IMR-90 (cell line): ENCODE measurements around the gene LRRC36. TPM values are rescaled to one million over a fixed set of nuclear protein-coding genes. Genes with fewer than 3 reads are reported as not detected.

Experiments used
- ATAC-seq: fragments of 200-7000 bp; cut with Tn5 transposase; 2 replicates; pipeline ENCODE4 v1.9.1; 2020; ENCODE audit warnings: low read depth, mild to moderate bottlenecking, moderate library complexity
- BruUV-seq: library from RNA; stranded (reverse); fragments of 400-500 nt; replicated peaks from 2 replicates; lab custom pipeline; 2021; lab: Mats Ljungman, UMichigan
- CTCF ChIA-PET: fragments of 300-600 bp; formaldehyde crosslinking; extraction: SDS; loops from one replicate; lab custom pipeline; 2021; ENCODE audit warnings: antibody characterized with exemption; lab: Yijun Ruan, JAX
- POLR2A ChIA-PET: fragments of 300-600 bp; sonication (Branson Sonifier 250); formaldehyde crosslinking; loops from one replicate; lab custom pipeline; 2022; ENCODE audit warnings: antibody characterized with exemption; ENCODE audit not compliant: unreplicated experiment; lab: Charles Lee
- DNase-seq: peaks from one replicate; pipeline ENCODE4 v3.0.0; 2013
- H2AFZ ChIP-seq: replicated peaks from 2 replicates; pipeline ENCODE3; 2013; ENCODE audit warnings: low read length, mild to moderate bottlenecking; ENCODE audit not compliant: poor library complexity
- H2AK5ac ChIP-seq: 2 replicates; pipeline ENCODE4 v1.6.1; 2013; ENCODE audit warnings: low read depth, low read length, inconsistent platforms
- H2AK9ac ChIP-seq: replicated peaks from 2 replicates; pipeline ENCODE3; 2013; ENCODE audit warnings: mild to moderate bottlenecking, low read depth, low read length, moderate library complexity; ENCODE audit not compliant: poor library complexity
- H2BK120ac ChIP-seq: 2 replicates; pipeline ENCODE4 v1.6.1; 2013; ENCODE audit warnings: low read depth, low read length, inconsistent platforms
- H2BK15ac ChIP-seq: 3 replicates; pipeline ENCODE4 v1.6.1; 2013; ENCODE audit warnings: low read depth, low read length, inconsistent platforms
- H2BK20ac ChIP-seq: 2 replicates; pipeline ENCODE4 v1.6.1; 2013; ENCODE audit warnings: low read depth, mild to moderate bottlenecking, inconsistent platforms, low read length, moderate library complexity
- H2BK5ac ChIP-seq: 2 replicates; pipeline ENCODE4 v1.6.1; 2013; ENCODE audit warnings: mild to moderate bottlenecking, low read depth, low read length, inconsistent platforms; ENCODE audit not compliant: poor library complexity, severe bottlenecking
- H3K14ac ChIP-seq: replicated peaks from 2 replicates; pipeline ENCODE4 v1.6.1; 2013; ENCODE audit warnings: low read depth, low read length, inconsistent platforms
- H3K18ac ChIP-seq: 2 replicates; pipeline ENCODE4 v1.6.1; 2013; ENCODE audit warnings: low read depth, low read length, control low read depth
- H3K23ac ChIP-seq: 2 replicates; pipeline ENCODE4 v1.6.1; 2013; ENCODE audit warnings: low read depth, low read length, inconsistent platforms
- H3K27ac ChIP-seq: 2 replicates; pipeline ENCODE4 v1.5.1; 2013; ENCODE audit warnings: mild to moderate bottlenecking, control low read depth, low read length; ENCODE audit not compliant: insufficient read depth
- H3K27me3 ChIP-seq: 2 replicates; pipeline ENCODE4 v1.6.1; 2013; ENCODE audit warnings: low read length; ENCODE audit not compliant: control insufficient read depth, insufficient read depth
- H3K36me3 ChIP-seq: 2 replicates; pipeline ENCODE4 v1.6.1; 2013; ENCODE audit warnings: low read length, mixed read lengths; ENCODE audit not compliant: control insufficient read depth, insufficient read depth
- H3K4ac ChIP-seq: 2 replicates; pipeline ENCODE4 v1.6.1; 2013; ENCODE audit warnings: low read depth, low read length, inconsistent platforms
- H3K4me1 ChIP-seq: 2 replicates; pipeline ENCODE4 v1.6.1; 2013; ENCODE audit warnings: low read length, mixed read lengths; ENCODE audit not compliant: control insufficient read depth, insufficient read depth
- H3K4me2 ChIP-seq: 2 replicates; pipeline ENCODE4 v1.6.1; 2013; ENCODE audit warnings: low read depth, mild to moderate bottlenecking, control low read depth, low read length, moderate library complexity
- H3K4me3 ChIP-seq: 2 replicates; pipeline ENCODE4 v1.5.1; 2013; ENCODE audit warnings: low read depth, mild to moderate bottlenecking, control low read depth, low read length, moderate library complexity; ENCODE audit not compliant: insufficient read depth
- H3K56ac ChIP-seq: 2 replicates; pipeline ENCODE4 v1.6.1; 2013; ENCODE audit warnings: low read length, inconsistent platforms; ENCODE audit not compliant: insufficient read depth; ENCODE audit errors: extremely low read depth
- H3K79me1 ChIP-seq, 2 experiments: 2 replicates each; pipeline ENCODE4 v1.6.1; 2013; ENCODE audit warnings: low read length in 2 of 2, inconsistent platforms in 1 of 2, low read depth in 1 of 2
- H3K9ac ChIP-seq: 2 replicates; pipeline ENCODE4 v1.6.1; 2013; ENCODE audit warnings: low read depth, low read length, control low read depth
- H3K9me1 ChIP-seq: 2 replicates; pipeline ENCODE4 v1.6.1; 2013; ENCODE audit warnings: low read length, inconsistent platforms; ENCODE audit not compliant: insufficient read depth
- H3K9me3 ChIP-seq: 2 replicates; pipeline ENCODE4 v1.6.1; 2013; ENCODE audit warnings: low read length; ENCODE audit not compliant: control insufficient read depth, insufficient read depth
- H4K20me1 ChIP-seq: 2 replicates; pipeline ENCODE4 v1.6.1; 2013; ENCODE audit warnings: low read length, inconsistent platforms; ENCODE audit not compliant: insufficient read depth
- H4K5ac ChIP-seq: 2 replicates; pipeline ENCODE4 v1.6.1; 2013; ENCODE audit warnings: mild to moderate bottlenecking, low read depth, low read length, control low read depth
- H4K8ac ChIP-seq, 2 experiments: 2 replicates each; pipeline ENCODE4 v1.6.1; 2013; ENCODE audit warnings: low read depth in 2 of 2, low read length in 2 of 2, control low read depth in 1 of 2, inconsistent platforms in 1 of 2
- H4K91ac ChIP-seq: 2 replicates; pipeline ENCODE4 v1.6.1; 2013; ENCODE audit warnings: low read depth, low read length, inconsistent platforms; ENCODE audit not compliant: insufficient read depth
- BHLHE40 ChIP-seq: fragments of 150-350 bp; IDR thresholded peaks from 2 replicates; pipeline ENCODE4 v1.6.1; 2016; ENCODE audit warnings: mild to moderate bottlenecking, low read depth, low read length
- CEBPB ChIP-seq: IDR thresholded peaks from 2 replicates; pipeline ENCODE4 v1.6.1; 2012; ENCODE audit warnings: low read depth, low read length, improper control_type of control experiment
- CHD1 ChIP-seq: IDR thresholded peaks from 2 replicates; pipeline ENCODE4 v1.6.1; 2012; ENCODE audit warnings: low read depth, low read length, improper control_type of control experiment
- CTCF ChIP-seq: conservative IDR thresholded peaks from 2 replicates; pipeline ENCODE4 v1.5.1; 2012; ENCODE audit warnings: mild to moderate bottlenecking, low read depth, low read length, improper control_type of control experiment
- ELK1 ChIP-seq: fragments of 150-350 bp; IDR thresholded peaks from 2 replicates; pipeline ENCODE4 v1.6.1; 2016; ENCODE audit warnings: low read depth, mild to moderate bottlenecking, low read length, moderate library complexity, borderline replicate concordance
- FOS ChIP-seq: fragments of 150-350 bp; IDR thresholded peaks from 2 replicates; pipeline ENCODE4 v1.6.1; 2016; ENCODE audit warnings: low read depth, low read length
- MAFK ChIP-seq: IDR thresholded peaks from 2 replicates; pipeline ENCODE4 v1.6.1; 2012; ENCODE audit warnings: low read depth, low read length, improper control_type of control experiment
- MAZ ChIP-seq: IDR thresholded peaks from 2 replicates; pipeline ENCODE4 v1.6.1; 2012; ENCODE audit warnings: low read depth, mild to moderate bottlenecking, low read length, improper control_type of control experiment, moderate library complexity, borderline replicate concordance
- MXI1 ChIP-seq: IDR thresholded peaks from 2 replicates; pipeline ENCODE4 v1.6.1; 2012; ENCODE audit warnings: low read depth, mild to moderate bottlenecking, low read length, moderate library complexity, borderline replicate concordance
- NFE2L2 ChIP-seq: fragments of 150-350 bp; IDR thresholded peaks from 2 replicates; pipeline ENCODE4 v1.6.1; 2016; ENCODE audit warnings: low read depth, mild to moderate bottlenecking, low read length
- POLR2A ChIP-seq: IDR thresholded peaks from 2 replicates; pipeline ENCODE4 v1.6.1; 2012; ENCODE audit warnings: mild to moderate bottlenecking, low read depth, low read length
- RAD21 ChIP-seq: IDR thresholded peaks from 2 replicates; pipeline ENCODE4 v1.6.1; 2012; ENCODE audit warnings: low read length, improper control_type of control experiment
- RCOR1 ChIP-seq: IDR thresholded peaks from 2 replicates; pipeline ENCODE4 v1.6.1; 2012; ENCODE audit warnings: mild to moderate bottlenecking, low read length, improper control_type of control experiment; ENCODE audit not compliant: insufficient replicate concordance
- RFX5 ChIP-seq: IDR thresholded peaks from 2 replicates; pipeline ENCODE4 v1.8.0; 2012; ENCODE audit warnings: low read depth, mild to moderate bottlenecking, low read length, moderate library complexity
- SMC3 ChIP-seq: fragments of 150-350 bp; IDR thresholded peaks from 2 replicates; pipeline ENCODE4 v1.6.1; 2016; ENCODE audit warnings: low read depth, mild to moderate bottlenecking, antibody characterized with exemption, low read length, moderate library complexity
- USF2 ChIP-seq: fragments of 150-350 bp; IDR thresholded peaks from 2 replicates; pipeline ENCODE4 v1.6.1; 2017; ENCODE audit warnings: mild to moderate bottlenecking, antibody characterized with exemption, low read length, low read depth
- WGBS, 2 experiments: methylation state at CpG; one replicate each; pipeline versions ENCODE4 v1.1.5 to v1.1.7; 2013; ENCODE audit warnings: missing lambda C conversion rate in 2 of 2; ENCODE audit not compliant: insufficient read length in 1 of 2; ENCODE audit errors: extremely low coverage in 2 of 2; 5-methylcytosine and 5-hydroxymethylcytosine counted together
- dilution Hi-C: fragments of 300-500 bp; cut with HindIII; formaldehyde crosslinking; loops from one replicate; pipeline ENCODE4 v1.14.3; 2018; ENCODE audit warnings: low sequenced_read_pairs; ENCODE audit not compliant: unreplicated experiment
- in situ Hi-C: fragments of 300-500 bp; cut with MboI; formaldehyde crosslinking; loops from 3 replicates; pipeline ENCODE4 v1.14.3; 2019; ENCODE audit warnings: low sequenced_read_pairs, inconsistent platforms, mixed read lengths
- intact Hi-C: fragments of 100-400 bp; cut with micrococcal nuclease; formaldehyde crosslinking; loops from 2 replicates; pipeline ENCODE4 v1.10.0; 2022
- polyA plus RNA-seq, 3 experiments: library from polyadenylated mRNA; depleted of rRNA; stranded (reverse); fragments of >200 nt; gene quantifications; 2 replicates each; pipeline ENCODE4 v1.2.3, GENCODE V29; 2012; ENCODE audit warnings: low replicate concordance in 1 of 3
- total RNA-seq: library from RNA; depleted of rRNA; stranded (reverse); fragments of >200 nt; gene quantifications from 2 replicates; pipeline ENCODE4 v1.2.3, GENCODE V29; 2012

LRRC36 gene
- total and polyA plus RNA-seq, 2 of the 4 experiments (the other 2 are of a cell fraction), result 0.18 to 0.29 TPM

- no peaks in the 10 kb centered on the region; a peak in 1 of 4 replicates for H3K79me1 ChIP-seq
- H2BK20ac ChIP-seq, result no peak overlapping the region
- H3K9me3 ChIP-seq, result no peaks in the 10 kb centered on the region
- intact Hi-C loops (no loop called here), dilution Hi-C loops (no loop called here), in situ Hi-C loops (no loop called here)
- H2AK5ac ChIP-seq, result no peak overlapping the region
- ATAC-seq (no peak), DNase-seq (no peak)
- no peak overlapping the region for H3K4me2 ChIP-seq
- 72% methylated on average over 2 of the region's 14 CpGs; no CpG with 5 or more reads in 1 of the 2 experiments for WGBS, 2 experiments
- no peaks in the 10 kb centered on the region for H3K36me3 ChIP-seq
- H3K9me1 ChIP-seq, result no peaks in the 10 kb centered on the region
- H3K56ac ChIP-seq, result no peak overlapping the region
- POLR2A ChIA-PET, result no interaction called here
- H3K4ac ChIP-seq, result no peak overlapping the region
- BruUV-seq, result no TSS peak
- H3K9ac ChIP-seq, result no peak overlapping the region
- no peak overlapping the region for H3K18ac ChIP-seq
- H2AK9ac ChIP-seq, result no peak overlapping the region
- no peak overlapping the region for H2BK5ac ChIP-seq
- H4K20me1 ChIP-seq, result no peaks in the 10 kb centered on the region
- peaks cover 11% of the 10 kb centered on the region for H3K4me1 ChIP-seq
- H2BK120ac ChIP-seq, result no peak overlapping the region
- H3K27me3 ChIP-seq, result no peaks in the 10 kb centered on the region
- H2AFZ ChIP-seq, result no peak overlapping the region
- no peak overlapping the region for H3K14ac ChIP-seq
- H2BK15ac ChIP-seq, result no peak overlapping the region
- no peak overlapping the region for H4K91ac ChIP-seq
- TF ChIP-seq CEBPB (no peak), RAD21 (no peak), NFE2L2 (no peak), MAZ (no peak), MXI1 (no peak), SMC3 (no peak), RFX5 (no peak), BHLHE40 (no peak), CHD1 (no peak), FOS (no peak), POLR2A (no peak), ELK1 (no peak), CTCF (no peak), RCOR1 (no peak), USF2 (no peak), MAFK (no peak)
- H3K27ac ChIP-seq, result no peak overlapping the region
- H4K8ac ChIP-seq, result no peak overlapping the region
- no peak overlapping the region for H3K4me3 ChIP-seq
- no peak overlapping the region for H3K23ac ChIP-seq
- CTCF ChIA-PET, result no interaction called here
- no peak overlapping the region for H4K5ac ChIP-seq
These were observed 74.3 kb downstream of the LRRC36 start for GRCh38 chr16:67400901-67401300.
